Tibial nerve (tissue), 4 donors: ENCODE measurements around the gene ZNF232.

Experiments
- EP300 ChIP-seq, 2 donors: sonication (generic); formaldehyde crosslinking; IDR thresholded peaks; one replicate each; pipeline ENCODE4 v1.6.1; 2017; ENCODE audit warnings: antibody characterized with exemption in 2 of 2, mild to moderate bottlenecking in 1 of 2
- POLR2A ChIP-seq, 2 donors: fragments of 450-650 bp; IDR thresholded peaks; one replicate each; pipeline ENCODE4 v1.6.1; 2017; ENCODE audit warnings: antibody characterized with exemption in 2 of 2, mild to moderate bottlenecking in 2 of 2, moderate library complexity in 2 of 2
- TF ChIP-seq, protein P1 (sequence below), 5 experiments: fragments of 200-600 bp in 3 of 5; fragments of 450-650 bp in 2 of 5; sonication (generic) in 3 of 5; IDR thresholded peaks; one replicate each; pipeline ENCODE4 v1.5.1; 2016 to 2019; ENCODE audit warnings: antibody characterized with exemption in 5 of 5, mild to moderate bottlenecking in 3 of 5, moderate library complexity in 2 of 5

- TF ChIP-seq, protein P1, sequence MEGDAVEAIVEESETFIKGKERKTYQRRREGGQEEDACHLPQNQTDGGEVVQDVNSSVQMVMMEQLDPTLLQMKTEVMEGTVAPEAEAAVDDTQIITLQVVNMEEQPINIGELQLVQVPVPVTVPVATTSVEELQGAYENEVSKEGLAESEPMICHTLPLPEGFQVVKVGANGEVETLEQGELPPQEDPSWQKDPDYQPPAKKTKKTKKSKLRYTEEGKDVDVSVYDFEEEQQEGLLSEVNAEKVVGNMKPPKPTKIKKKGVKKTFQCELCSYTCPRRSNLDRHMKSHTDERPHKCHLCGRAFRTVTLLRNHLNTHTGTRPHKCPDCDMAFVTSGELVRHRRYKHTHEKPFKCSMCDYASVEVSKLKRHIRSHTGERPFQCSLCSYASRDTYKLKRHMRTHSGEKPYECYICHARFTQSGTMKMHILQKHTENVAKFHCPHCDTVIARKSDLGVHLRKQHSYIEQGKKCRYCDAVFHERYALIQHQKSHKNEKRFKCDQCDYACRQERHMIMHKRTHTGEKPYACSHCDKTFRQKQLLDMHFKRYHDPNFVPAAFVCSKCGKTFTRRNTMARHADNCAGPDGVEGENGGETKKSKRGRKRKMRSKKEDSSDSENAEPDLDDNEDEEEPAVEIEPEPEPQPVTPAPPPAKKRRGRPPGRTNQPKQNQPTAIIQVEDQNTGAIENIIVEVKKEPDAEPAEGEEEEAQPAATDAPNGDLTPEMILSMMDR (IDR thresholded peaks at IDR 0.05): no peak
- TF ChIP-seq POLR2A (IDR thresholded peaks at IDR 0.05) (no peak), EP300 (IDR thresholded peaks at IDR 0.05) (no peak)
Measured at GRCh38 chr17:5069724-5070123, 42.0 kb downstream of the ZNF232 start.
